Measurements from ENCODE around the gene SSRP1.

SSRP1 gene

GRCh38 chr11:57370251-57370650, 34.6 kb upstream of the SSRP1 start:
- no peaks in the 10 kb centered on the region for H3K27me3 ChIP-seq
- H3K9me3 ChIP-seq, result no peaks in the 10 kb centered on the region
- H3K4me3 ChIP-seq (ENCODE audit: low read depth in 1 of 2, low read length in 1 of 2), result no peak overlapping the region
- H3K4me1 ChIP-seq (ENCODE audit: control insufficient read depth in 1 of 2, insufficient read depth in 1 of 2, low read depth in 1 of 2, low read length in 1 of 2), result peaks cover 0 to 11% of the 10 kb centered on the region in 2 experiments
- no peak for TF ChIP-seq CTCF (IDR thresholded peaks at IDR 0.05)
- H3K36me3 ChIP-seq, result no peaks in the 10 kb centered on the region
- H3K27ac ChIP-seq, result no peak overlapping the region

GRCh38 chr11:57368845-57369232, 33.1 kb upstream of the SSRP1 start:
- no peak for TF ChIP-seq CTCF (IDR thresholded peaks at IDR 0.05)
- H3K27me3 ChIP-seq, result no peaks in the 10 kb centered on the region
- no peak overlapping the region for H3K4me3 ChIP-seq (ENCODE audit: low read depth in 1 of 2, low read length in 1 of 2)
- H3K36me3 ChIP-seq, result no peaks in the 10 kb centered on the region
- no peak overlapping the region for H3K27ac ChIP-seq
- no peaks in the 10 kb centered on the region for H3K9me3 ChIP-seq
- H3K4me1 ChIP-seq (ENCODE audit: control insufficient read depth in 1 of 2, insufficient read depth in 1 of 2, low read depth in 1 of 2, low read length in 1 of 2), result peaks cover 0 to 11% of the 10 kb centered on the region in 2 experiments

GRCh38 chr11:57368106-57368844, 32.6 kb upstream of the SSRP1 start:
- TF ChIP-seq CTCF (IDR thresholded peaks at IDR 0.05), result no peak
- peaks cover 0 to 11% of the 10 kb centered on the region in 2 experiments for H3K4me1 ChIP-seq (ENCODE audit: control insufficient read depth in 1 of 2, insufficient read depth in 1 of 2, low read depth in 1 of 2, low read length in 1 of 2)
- no peak overlapping the region for H3K27ac ChIP-seq
- no peaks in the 10 kb centered on the region for H3K27me3 ChIP-seq
- H3K4me3 ChIP-seq (ENCODE audit: low read depth in 1 of 2, low read length in 1 of 2), result no peak overlapping the region
- no peaks in the 10 kb centered on the region for H3K36me3 ChIP-seq
- H3K9me3 ChIP-seq, result no peaks in the 10 kb centered on the region

- no peak for TF ChIP-seq CTCF (IDR thresholded peaks at IDR 0.05)
- H3K27ac ChIP-seq, result no peak overlapping the region
- H3K4me3 ChIP-seq (ENCODE audit: low read depth in 1 of 2, low read length in 1 of 2), result no peak overlapping the region
- H3K36me3 ChIP-seq, result no peaks in the 10 kb centered on the region
- no peaks in the 10 kb centered on the region for H3K9me3 ChIP-seq
- H3K27me3 ChIP-seq, result no peaks in the 10 kb centered on the region
- peaks cover 0 to 11% of the 10 kb centered on the region in 2 experiments for H3K4me1 ChIP-seq (ENCODE audit: control insufficient read depth in 1 of 2, insufficient read depth in 1 of 2, low read depth in 1 of 2, low read length in 1 of 2)
Measured at GRCh38 chr11:57364851-57365660, 29.4 kb upstream of the SSRP1 start.

- Histone ChIP-seq H3K27me3 (no peaks in the 10 kb centered on the region), H3K36me3 (no peaks in the 10 kb centered on the region), H3K9me3 (no peaks in the 10 kb centered on the region), H3K4me1 (ENCODE audit: control insufficient read depth in 1 of 2, insufficient read depth in 1 of 2, low read depth in 1 of 2, low read length in 1 of 2) (peaks cover 0 to 5% of the 10 kb centered on the region in 2 experiments), H3K27ac (no peak overlapping the region), H3K4me3 (ENCODE audit: low read depth in 1 of 2, low read length in 1 of 2) (no peak overlapping the region)
- no peak for TF ChIP-seq CTCF (IDR thresholded peaks at IDR 0.05)
Measured at GRCh38 chr11:57363131-57364080, 27.7 kb upstream of the SSRP1 start.

All from neutrophil (primary cell).